DMS53 treated with DMSO at 0.1 percent for 48 hours (cell line): ENCODE measurements around the gene ZNF451.
"Not testable (repeated sequence)": the region's sequence is repeated elsewhere in the genome, so short reads cannot be mapped to it uniquely, and the experiment has no call there.

Experiments
- DNase-seq: peaks from one replicate; lab custom pipeline; 2025; ENCODE audit not compliant: unreplicated experiment; lab: John Stamatoyannopoulos, UW

Gene ZNF451

DNA sequence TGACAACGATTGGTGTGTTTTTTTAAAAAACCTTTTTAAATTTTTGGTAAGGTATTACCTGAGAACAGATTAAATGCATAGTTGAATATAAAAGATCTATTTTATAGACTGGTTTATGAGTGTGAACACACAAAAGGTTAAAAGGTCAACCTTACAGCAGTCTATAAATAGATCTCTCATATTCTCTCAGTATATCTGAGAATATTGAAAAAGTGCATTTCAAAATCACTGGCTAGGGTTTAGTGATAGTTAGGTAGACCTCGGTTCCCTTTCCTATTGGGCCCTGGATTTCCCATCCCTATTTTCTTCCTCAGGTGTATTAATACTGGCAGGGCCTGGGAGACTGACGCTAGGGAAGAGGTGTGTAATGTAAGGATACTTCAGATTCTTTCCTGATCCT lies 723 bp upstream of the ZNF451 start:
- DNase-seq, result no peak

DNA sequence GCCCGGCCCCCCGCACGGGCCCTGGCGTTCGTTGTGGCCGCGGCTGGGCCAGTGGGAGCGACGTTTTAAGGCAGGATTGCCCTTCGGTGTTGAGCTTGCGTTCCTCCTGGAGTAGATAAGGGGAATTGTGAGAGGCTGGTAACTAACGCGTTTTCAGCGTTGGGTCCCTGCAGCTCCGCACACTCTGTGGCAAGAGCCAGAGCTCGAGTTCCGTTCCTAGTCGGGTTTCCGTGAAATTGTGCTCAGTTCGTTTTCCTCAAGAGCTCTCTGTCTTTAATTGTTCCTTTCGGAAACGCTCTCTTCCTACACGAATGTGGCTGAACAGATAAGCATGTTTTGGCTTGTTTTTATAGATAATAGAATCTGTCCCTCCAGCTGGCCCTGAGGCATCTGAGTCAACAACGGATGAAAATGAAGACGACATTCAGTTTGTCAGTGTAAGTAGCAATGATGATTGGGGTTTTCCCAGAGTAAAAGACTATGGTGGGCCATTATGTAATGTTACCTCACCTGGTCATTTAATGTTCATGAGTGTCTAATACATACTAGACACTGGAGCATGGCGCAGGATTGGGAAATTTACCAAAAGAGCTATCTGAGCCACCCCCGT lies 575 bp downstream of the ZNF451 start:
- not testable (repeated sequence) for DNase-seq

DNA sequence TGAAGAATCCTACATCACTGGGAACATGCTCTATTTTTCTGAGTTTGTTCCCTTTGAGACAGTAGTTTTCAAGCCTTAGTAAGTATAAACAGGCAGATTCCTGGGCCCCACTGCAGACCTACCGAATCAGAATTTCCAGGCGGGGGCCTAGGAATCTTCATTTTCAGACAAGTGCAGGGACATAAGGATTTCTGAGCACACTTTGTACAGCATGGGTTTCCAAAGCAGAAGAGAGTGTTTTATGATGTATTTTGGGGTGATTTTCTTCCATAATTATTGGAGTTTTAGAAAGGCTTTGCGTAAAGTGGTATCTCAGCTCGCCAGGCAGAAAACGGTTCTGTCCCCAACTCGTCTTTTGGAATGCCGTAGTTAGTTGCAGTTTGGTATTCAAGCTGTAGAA lies 1.4 kb downstream of the ZNF451 start:
- DNase-seq, result not testable (repeated sequence)

DNA sequence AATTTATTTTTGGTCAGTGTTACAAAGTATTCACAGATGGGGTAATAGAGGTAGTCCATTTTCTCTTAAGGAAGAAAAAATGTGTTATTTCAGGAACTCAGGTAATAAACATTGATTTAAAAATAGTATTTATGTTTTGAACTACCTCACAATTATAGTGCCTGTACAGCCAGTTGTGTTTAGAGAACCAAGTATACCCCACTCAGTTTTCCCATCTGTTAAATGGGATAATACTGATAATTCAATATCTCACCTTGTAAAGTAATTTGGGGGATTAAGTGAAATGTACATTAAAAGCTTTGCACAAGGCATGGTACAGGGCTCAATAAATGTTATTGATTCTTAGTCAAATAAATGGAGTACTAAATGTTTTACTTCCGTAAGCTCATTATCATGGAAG lies 4.7 kb downstream of the ZNF451 start:
- DNase-seq, result no peak

DNA sequence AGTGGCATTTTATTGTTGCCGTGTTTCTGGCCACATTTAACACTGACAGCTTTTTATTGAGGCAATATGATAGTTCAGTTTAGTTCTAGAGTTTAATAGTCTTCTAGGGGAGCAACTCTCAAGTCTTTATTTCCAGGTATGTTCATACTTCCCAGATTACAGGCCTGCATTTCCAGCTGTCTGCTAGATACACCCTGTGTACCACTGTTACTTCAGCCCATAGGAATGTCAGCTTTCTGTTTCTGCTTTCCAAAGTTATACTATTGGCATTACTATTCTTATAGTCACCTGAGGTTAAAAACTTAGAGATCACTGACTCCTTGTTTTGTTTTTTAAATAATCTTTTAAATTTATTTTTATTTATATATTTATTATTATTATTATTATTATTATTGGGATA lies 7.6 kb downstream of the ZNF451 start:
- DNase-seq, result no peak

DNA sequence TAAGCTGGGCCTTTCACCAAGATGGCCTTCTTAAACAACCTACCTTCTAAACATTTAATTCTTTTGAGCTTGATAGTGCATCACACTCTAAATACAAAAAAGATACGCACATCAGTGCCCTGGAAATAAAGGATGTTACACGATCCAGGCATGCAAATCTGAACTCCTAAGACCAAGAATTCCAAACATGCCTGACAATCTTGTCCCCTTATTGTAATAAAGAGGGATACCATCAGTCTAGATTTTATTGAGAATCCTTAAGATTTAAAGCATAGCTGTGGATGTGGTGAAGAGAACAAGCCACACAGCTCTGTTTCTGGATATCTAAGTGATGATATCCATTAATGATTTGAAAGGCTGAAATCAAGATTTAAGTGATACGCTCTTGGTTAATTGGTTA lies 13.0 kb downstream of the ZNF451 start:
- DNase-seq, result no peak

DNA sequence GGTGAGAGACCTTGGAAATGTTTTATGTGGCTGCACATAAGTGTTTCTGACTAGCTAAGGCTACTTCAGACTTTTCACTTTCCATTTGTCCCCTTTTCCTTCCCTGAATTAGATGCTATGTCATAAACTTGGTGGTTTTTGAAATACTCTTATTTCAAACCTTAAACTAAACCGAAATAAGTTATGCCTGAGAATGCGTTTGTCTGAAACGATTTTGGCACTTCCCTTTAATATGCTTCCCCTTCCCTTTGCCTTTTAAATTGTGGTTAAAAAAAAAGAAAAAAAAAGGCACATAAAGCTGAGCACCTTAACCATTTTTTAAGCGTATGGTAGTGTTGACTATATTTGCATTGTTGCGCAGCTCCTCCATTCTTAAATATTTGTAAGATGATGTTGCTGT lies 14.3 kb downstream of the ZNF451 start:
- no peak for DNase-seq

DNA sequence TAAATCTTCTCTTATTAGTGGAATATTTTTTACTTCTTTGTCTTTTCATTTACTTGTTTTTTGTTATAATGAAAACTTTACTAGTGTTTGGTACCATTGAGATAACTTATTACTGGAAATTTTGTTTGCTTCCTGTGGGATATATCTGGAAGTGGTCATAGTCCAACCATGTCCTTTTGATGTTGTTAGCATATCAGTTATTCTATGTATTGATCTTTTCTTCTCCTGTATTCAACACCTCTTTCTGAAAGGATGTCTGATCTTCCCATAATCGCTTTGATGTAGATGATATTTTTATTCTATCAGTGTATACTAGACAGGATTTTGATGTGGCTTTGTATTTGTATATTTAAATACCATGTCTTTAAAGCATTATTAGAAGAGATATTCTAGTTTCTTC lies 17.0 kb downstream of the ZNF451 start:
- DNase-seq, result no peak

DNA sequence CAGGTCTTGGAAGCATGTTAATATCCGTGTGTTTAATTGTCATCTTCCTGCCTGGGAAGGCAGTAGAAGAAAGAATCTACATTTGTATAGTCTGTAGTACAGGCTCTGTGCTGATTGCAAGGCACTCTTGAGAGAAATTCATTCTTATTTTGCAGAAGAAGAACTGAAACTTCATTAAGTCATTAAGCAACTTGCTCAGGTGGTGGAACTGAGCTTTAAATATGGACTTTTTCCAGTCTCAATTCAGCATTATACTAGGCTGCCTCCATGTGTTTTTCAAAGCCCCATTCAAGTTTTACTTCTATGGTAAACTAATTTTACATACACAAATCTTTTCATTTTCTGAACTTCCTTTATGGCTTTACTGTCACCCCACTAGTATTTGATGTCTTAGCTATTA lies 18.7 kb downstream of the ZNF451 start:
- no peak for DNase-seq

DNA sequence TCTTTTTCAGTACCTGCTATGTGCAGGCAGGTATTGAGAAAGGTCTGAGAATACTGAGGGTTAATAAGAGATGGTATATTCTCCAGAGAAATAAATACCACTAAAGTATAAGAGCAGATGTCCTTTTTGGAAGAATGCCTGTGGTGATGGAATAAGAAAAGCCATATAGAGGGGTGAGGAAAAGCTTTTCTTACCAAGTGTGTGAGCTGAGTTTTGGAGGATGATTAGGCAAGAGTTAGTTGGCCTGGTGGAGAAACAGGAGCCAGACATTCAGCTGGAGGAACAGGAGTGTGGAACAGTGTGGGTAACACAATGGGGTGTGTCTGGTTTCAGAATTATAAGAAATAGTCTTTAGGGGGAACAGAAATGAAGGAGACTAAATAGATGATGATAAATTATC lies 19.9 kb downstream of the ZNF451 start:
- no peak for DNase-seq

DNA sequence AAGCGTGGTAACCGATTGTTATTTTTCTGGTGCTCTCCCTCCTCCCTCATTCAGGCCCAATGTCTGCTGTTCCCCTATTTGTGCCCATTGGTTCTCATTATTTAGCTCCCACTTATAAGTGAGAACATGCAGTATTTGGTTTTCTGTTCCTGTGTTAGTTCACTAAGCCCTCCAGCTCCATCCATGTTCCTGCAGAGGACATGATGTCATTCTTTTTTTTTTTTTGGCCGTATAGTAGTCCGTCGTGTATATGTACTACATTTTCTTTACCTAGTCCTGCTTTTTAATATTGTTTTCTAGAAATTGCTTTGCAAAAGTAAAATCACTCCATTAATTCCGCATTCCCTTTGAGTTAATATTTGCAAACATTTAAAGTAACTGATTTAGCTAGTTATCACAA lies 23.1 kb downstream of the ZNF451 start:
- no peak for DNase-seq

DNA sequence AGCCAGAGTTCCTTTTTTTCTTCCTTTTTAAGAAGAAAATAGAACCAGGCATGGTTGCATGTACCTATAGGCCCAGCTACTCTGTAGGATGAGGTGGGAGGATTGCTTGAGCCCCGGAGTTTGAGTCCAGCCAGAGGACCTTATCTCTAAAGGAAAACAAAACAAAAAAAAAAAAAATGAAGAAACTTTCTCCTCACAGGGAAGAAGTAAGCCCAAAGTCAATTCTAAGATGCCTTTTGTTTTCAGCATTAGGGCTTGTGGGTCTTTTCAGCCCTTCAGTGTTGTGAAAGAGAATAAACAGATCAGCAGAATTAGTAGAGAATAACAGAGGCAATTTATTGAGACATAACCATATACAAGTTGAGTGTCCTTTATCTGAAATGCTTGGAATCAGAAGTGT lies 26.8 kb downstream of the ZNF451 start:
- DNase-seq, result no peak

DNA sequence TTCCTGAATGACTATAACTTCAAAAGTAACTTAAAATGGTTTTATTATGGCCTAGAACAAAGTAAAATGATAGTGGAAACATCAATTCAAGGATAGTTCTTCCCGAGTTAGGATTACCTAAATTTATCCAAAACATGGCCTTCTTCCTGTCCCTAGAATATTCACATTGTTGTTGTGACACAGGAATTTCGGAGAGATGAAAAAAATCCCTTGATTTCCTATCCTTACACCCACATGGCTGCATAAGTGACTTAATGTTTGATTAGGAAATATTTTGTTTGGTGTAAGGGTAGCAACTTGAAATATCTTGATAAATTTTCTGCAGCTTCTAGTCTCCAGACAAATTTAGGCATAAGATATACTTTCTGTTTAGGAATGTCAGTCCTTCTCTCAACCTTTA lies 27.8 kb downstream of the ZNF451 start:
- no peak for DNase-seq

DNA sequence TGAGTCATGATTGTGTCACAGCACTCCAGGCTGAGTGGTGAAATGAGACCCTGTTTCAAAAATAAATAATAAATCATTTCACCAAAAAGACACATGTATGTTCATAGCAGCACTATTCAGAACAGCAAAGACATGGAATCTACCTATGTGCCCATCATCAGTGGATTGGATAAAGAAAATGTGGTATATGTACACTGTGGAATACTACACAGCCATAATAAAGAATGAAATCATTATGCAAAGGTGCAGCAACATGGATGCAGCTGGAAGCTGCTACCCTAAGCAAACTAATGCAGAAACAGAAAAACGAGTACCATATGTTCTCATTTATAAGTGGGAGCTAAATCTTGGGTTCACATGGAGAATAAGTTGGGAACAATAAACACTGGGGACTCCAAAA lies 33.1 kb downstream of the ZNF451 start:
- DNase-seq, result no peak

DNA sequence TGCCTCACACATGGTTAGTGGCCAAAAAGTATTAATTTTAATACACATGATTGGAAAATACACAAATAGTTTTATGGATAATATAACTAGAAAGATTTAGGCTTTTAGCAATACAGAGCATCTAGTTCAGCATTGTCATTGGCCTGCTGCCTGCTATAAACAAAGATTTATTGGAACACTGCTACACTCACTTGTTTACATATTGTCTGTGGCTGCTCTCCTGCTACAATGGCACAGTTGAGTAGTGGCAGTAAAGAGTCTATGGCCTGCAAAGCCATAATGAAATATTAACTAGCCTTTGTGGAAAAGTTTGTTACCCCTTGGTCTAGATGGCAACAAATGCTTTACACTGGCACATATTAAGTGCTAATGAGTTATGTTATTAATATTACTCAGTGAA lies 37.8 kb downstream of the ZNF451 start:
- no peak for DNase-seq

DNA sequence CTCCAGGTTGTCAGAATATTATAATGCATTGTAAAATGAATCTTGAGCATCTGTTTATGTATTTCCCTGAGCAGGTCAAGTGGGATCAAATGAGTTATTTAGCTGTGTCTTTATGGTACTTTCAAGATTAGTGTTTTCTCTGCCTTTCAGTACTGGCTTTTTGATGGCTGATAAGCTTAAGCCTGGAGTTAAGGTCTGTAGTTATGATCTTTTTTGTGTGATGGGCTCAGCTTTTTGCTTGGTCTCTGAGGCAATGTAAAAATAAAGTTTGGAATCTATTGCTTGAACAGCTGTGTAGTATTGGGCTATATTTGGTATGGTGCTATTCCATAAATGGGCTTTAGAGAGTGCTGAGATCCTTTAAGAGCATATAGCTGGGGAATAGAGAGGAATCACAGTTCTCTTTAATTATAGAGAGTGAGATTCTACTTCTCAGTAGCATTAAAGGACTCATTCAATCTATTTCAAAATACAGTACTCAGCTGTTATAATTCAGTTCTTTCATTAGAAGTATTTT lies 40.7 kb downstream of the ZNF451 start:
- DNase-seq, result no peak

DNA sequence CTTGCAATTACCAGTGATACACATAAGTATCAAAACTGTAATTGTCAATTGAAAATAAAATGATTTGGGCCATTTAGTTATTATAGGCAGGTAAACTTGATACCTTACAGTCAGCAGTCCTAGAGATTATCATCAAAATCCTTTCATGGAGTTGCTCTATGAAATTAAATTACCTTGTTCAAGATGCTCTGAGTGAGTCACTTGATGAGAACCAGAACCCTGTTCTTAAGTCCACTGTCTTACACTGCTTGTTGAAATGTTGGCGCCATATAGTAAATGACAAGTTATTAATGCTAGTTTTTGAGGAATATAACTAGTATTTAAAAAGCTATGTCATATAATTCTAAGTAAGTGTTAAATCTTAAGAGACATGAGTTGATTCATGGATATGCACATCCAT lies 45.0 kb downstream of the ZNF451 start:
- no peak for DNase-seq

DNA sequence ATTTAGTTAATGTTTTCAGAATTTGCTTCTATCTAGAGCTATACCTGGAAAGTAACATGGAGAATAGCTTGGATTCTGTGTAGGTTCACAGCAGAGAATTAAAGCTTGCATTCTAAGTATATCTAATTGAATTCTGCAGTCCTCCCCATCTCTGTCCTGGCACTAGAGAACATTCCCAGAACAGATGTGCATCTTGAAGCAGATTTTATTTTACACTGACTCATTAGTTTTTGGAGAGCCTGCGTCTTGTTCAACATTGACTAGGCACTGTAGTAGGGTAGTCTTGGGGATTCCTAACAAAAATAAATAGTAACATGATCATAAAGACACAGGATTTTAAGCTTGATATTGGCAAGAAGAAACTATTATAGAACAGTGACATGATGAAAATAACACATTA lies 45.9 kb downstream of the ZNF451 start:
- no peak for DNase-seq

DNA sequence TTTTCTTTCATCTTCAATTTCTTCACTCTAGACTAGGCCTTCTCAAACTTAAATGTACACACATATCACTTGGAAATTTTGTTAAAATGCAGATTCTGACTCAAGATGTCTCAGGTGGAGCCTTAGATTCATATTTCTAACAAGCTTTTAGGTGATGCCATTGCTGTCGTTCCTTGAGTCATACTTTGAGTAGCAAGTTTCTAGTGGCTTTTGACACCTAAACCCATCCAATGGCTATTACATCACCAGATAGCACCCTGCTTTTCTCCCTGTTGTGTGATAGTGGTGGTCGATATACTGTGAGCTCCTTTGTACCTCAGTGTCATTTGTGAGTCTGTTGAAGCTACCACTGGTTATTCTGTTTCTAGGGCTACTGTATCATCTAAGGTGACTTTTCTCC lies 47.4 kb downstream of the ZNF451 start:
- DNase-seq, result no peak

DNA sequence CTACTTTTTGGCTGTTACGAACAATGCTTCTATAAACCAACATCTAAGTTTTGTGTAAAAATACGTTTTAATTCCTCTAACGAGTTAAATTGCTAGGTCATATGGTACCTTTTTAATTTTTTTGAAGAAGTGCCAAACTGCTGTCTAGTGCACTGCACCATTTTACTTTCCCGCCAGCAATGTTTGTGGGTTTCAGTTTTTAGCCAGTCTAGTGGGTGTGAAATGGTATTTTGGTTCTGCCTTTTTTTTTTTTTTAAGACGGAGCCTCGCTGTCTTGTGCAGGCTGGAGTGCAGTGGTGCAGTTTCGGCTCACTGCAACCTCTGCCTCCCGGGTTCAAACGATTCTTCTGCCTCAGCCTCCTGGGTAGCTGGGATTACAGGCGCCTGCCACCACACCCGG lies 48.0 kb downstream of the ZNF451 start:
- no peak for DNase-seq

DNA sequence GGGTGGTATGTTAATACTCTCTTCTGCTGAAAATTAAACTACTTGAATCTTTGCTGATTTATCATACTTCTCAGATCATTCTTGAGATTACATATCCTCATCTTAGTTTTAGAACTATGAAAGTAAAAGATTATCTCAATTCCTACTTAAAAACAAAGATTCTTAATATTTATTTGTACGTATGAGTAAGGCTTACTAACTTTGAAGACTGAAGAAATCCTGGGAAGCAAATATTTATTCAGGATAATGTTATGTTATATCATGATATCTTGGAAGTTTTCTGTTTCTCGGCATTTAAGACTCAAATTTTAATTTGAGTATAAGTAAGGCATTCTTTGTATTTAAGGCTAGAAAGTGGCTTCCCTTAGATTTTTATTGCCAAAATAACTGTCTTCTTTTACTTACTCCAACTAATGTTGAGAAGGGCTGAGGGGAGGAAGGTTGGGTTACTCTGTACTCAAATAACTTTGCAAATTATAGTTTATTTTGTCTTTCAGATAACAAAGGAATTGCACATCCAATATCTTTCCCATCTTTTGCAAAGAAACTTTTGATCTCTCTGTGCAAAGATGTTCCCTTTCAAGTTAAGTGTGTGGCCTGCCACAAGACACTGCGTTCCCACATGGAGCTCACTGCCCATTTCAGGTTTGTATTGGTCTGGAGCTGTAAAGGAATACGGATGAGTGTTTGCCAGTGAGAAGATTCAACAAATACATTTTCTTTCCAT lies 51.6 kb downstream of the ZNF451 start:
- no peak for DNase-seq

DNA sequence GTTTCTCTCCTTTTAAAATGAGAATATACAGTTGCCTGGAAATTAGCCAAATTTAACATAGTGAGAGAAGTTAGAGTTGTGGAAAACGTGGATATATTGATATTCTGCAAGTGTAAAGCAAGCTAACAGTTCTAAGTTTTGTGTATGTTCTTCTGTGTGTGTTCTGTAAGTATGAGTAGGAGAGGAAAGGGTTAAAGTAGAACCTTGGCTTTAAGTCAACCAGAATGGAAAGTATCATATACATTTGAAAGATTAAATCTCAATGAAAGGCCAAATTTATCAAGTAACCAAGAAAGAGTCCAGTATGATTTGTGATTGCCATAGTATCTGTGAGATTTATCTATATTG lies 52.2 kb downstream of the ZNF451 start:
- DNase-seq, result no peak

DNA sequence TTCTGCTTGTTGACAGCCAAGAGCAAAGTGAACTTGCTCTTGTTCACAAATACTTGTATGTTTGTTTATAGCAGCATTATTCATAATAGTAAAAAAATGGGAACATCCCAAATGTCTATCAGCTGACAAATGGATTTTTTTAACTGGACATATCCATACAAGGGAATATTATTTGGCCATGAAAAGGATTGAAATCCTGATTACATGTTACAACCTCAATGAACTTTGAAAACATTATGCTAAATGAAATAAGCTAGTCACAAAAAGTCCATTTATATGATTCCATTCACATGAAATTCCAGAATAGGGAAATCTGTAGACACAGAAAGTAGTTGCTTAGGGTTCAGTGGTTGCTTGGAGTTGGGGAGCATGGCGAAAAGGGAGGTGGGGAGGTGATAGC lies 53.7 kb downstream of the ZNF451 start:
- DNase-seq, result no peak
